A549 (cell line): ENCODE data around the gene LDLRAD4.

Experiments
- KDM5A ChIP-seq: fragments of 200-600 bp; sonication (generic); IDR thresholded peaks from 2 replicates; pipeline ENCODE4 v1.6.1; 2016; ENCODE audit warnings: antibody characterized with exemption, mild to moderate bottlenecking
- POLR2A ChIP-seq: IDR thresholded peaks from 2 replicates; pipeline ENCODE4 v1.6.1; 2012; ENCODE audit warnings: mild to moderate bottlenecking, low read length
- TF ChIP-seq, protein P1 (sequence below): fragments of >200 bp; sonication (Bioruptor Twin); formaldehyde crosslinking; IDR thresholded peaks from 3 replicates; pipeline ENCODE4 v1.5.1; 2016

DNA sequence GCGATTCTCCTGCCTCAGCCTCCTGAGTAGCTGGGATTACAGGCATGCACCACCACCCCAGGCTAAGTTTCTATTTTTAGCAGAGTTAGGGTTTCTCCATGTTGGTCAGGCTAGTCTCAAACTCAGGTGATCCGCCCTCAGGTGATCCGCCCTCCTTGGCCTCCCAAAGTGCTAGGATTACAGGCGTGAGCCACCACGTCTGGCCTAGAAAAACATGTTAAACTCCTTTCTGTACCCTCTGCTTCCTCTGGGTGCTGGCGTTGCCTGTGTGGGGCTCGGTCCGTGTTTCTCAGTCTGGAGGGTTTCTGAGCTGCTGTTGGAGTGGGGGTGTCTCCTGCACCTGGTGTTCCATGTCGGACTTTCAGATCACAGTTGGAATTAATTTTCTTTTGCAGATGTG lies 17.9 kb downstream of the LDLRAD4 start:
- TF ChIP-seq KDM5A (no peak), POLR2A (no peak)
- TF ChIP-seq, protein P1, sequence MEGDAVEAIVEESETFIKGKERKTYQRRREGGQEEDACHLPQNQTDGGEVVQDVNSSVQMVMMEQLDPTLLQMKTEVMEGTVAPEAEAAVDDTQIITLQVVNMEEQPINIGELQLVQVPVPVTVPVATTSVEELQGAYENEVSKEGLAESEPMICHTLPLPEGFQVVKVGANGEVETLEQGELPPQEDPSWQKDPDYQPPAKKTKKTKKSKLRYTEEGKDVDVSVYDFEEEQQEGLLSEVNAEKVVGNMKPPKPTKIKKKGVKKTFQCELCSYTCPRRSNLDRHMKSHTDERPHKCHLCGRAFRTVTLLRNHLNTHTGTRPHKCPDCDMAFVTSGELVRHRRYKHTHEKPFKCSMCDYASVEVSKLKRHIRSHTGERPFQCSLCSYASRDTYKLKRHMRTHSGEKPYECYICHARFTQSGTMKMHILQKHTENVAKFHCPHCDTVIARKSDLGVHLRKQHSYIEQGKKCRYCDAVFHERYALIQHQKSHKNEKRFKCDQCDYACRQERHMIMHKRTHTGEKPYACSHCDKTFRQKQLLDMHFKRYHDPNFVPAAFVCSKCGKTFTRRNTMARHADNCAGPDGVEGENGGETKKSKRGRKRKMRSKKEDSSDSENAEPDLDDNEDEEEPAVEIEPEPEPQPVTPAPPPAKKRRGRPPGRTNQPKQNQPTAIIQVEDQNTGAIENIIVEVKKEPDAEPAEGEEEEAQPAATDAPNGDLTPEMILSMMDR, result no peak
